WTC11 (cell line): ENCODE data around the gene MFAP1. TPM values are rescaled to one million over a fixed set of nuclear protein-coding genes. Genes with fewer than 3 reads are reported as not detected.
"Not testable (repeated sequence)": the region's sequence is repeated elsewhere in the genome, so short reads cannot be mapped to it uniquely, and the experiment has no call there.

Experiments
- ATAC-seq: fragments of 200-7000 bp; cut with Tn5 transposase; 2 replicates; pipeline ENCODE4 v1.10.0; 2021; ENCODE audit warnings: mild to moderate bottlenecking, moderate library complexity
- CTCF ChIA-PET: fragments of 300-600 bp; sonication (Branson Sonifier 250); formaldehyde crosslinking; loops from one replicate; lab custom pipeline; 2021; ENCODE audit warnings: antibody characterized with exemption; lab: Charles Lee
- POLR2A ChIA-PET: fragments of 350-600 bp; sonication (Branson Sonifier 250); formaldehyde crosslinking; loops from one replicate; lab custom pipeline; 2021; ENCODE audit warnings: antibody characterized with exemption; lab: Charles Lee
- DNase-seq: peaks from one replicate; pipeline ENCODE4 v3.0.0; 2021; ENCODE audit warnings: low spot score
- H3K27ac Mint-ChIP-seq: 2 replicates; pipeline ENCODE4 v1.8.0; 2021; ENCODE audit warnings: mixed read lengths
- H3K27me3 Mint-ChIP-seq: 2 replicates; pipeline ENCODE4 v1.8.0; 2021; ENCODE audit warnings: low read depth, mild to moderate bottlenecking, moderate library complexity, mixed read lengths
- H3K36me3 Mint-ChIP-seq: 2 replicates; pipeline ENCODE4 v1.8.0; 2021; ENCODE audit warnings: mixed read lengths
- H3K4me1 Mint-ChIP-seq: 2 replicates; pipeline ENCODE4 v1.8.0; 2022; ENCODE audit warnings: mixed read lengths
- H3K4me3 Mint-ChIP-seq: 2 replicates; pipeline ENCODE4 v1.8.0; 2021; ENCODE audit warnings: mild to moderate bottlenecking, moderate library complexity, mixed read lengths
- H3K9me3 Mint-ChIP-seq: 2 replicates; pipeline ENCODE4 v1.8.0; 2021; ENCODE audit warnings: mixed read lengths
- AR ChIP-seq: fragments of 250-450 bp; sonication (Bioruptor Pico); IDR thresholded peaks from 2 replicates; pipeline ENCODE4 v1.9.0; 2021; ENCODE audit warnings: mild to moderate bottlenecking
- CREB1 ChIP-seq: sonication (generic); formaldehyde crosslinking; IDR thresholded peaks from 2 replicates; pipeline ENCODE4 v1.8.0; 2023; ENCODE audit warnings: mild to moderate bottlenecking, missing genetic modification reagents
- ESRRA ChIP-seq: sonication (generic); formaldehyde crosslinking; IDR thresholded peaks from 2 replicates; pipeline ENCODE4 v1.8.1; 2022; ENCODE audit warnings: mild to moderate bottlenecking, missing genetic modification reagents, borderline replicate concordance
- FOXK1 ChIP-seq: sonication (generic); formaldehyde crosslinking; IDR thresholded peaks from 2 replicates; pipeline ENCODE4 v1.8.0; 2022; ENCODE audit warnings: mild to moderate bottlenecking, moderate library complexity, missing genetic modification reagents
- MAX ChIP-seq: sonication (generic); formaldehyde crosslinking; IDR thresholded peaks from 2 replicates; pipeline ENCODE4 v1.8.0; 2022; ENCODE audit warnings: mild to moderate bottlenecking, missing genetic modification reagents
- NFE2L1 ChIP-seq: sonication (generic); formaldehyde crosslinking; IDR thresholded peaks from 2 replicates; pipeline ENCODE4 v1.8.1; 2023; ENCODE audit warnings: missing genetic modification reagents
- PRDM15 ChIP-seq: sonication (generic); formaldehyde crosslinking; IDR thresholded peaks from 2 replicates; pipeline ENCODE4 v1.8.0; 2022; ENCODE audit warnings: missing genetic modification reagents
- RORB ChIP-seq: fragments of 250-450 bp; sonication (Bioruptor Pico); IDR thresholded peaks from 2 replicates; pipeline ENCODE4 v1.9.0; 2021; ENCODE audit warnings: mild to moderate bottlenecking
- USF1 ChIP-seq: sonication (generic); formaldehyde crosslinking; IDR thresholded peaks from 2 replicates; pipeline ENCODE4 v1.8.0; 2022; ENCODE audit warnings: mild to moderate bottlenecking, missing genetic modification reagents
- ZNF317 ChIP-seq: sonication (generic); formaldehyde crosslinking; IDR thresholded peaks from 2 replicates; pipeline ENCODE4 v1.8.1; 2023; ENCODE audit warnings: low read depth, mild to moderate bottlenecking, moderate library complexity, missing genetic modification reagents, borderline replicate concordance
- ZNF423 ChIP-seq: fragments of 250-450 bp; sonication (Bioruptor Pico); IDR thresholded peaks from 2 replicates; pipeline ENCODE4 v2.1.2; 2022; ENCODE audit warnings: mild to moderate bottlenecking, moderate library complexity
- ZNF425 ChIP-seq: fragments of 250-450 bp; sonication (Bioruptor Pico); conservative IDR thresholded peaks from 2 replicates; pipeline ENCODE4 v1.9.0; 2021; ENCODE audit warnings: mild to moderate bottlenecking
- total RNA-seq: library from RNA; stranded (reverse); gene quantifications from 3 replicates; pipeline ENCODE4 v1.2.3, GENCODE V29; 2021

Gene MFAP1
- total RNA-seq, 1 experiment from 2014 or later, result 32.4 TPM

- Mint-ChIP-seq H3K4me1 (no peaks in the 10 kb centered on the region), H3K27me3 (no peaks in the 10 kb centered on the region), H3K27ac (no peak overlapping the region), H3K36me3 (peaks cover 24% of the 10 kb centered on the region), H3K4me3 (no peak overlapping the region), H3K9me3 (no peaks in the 10 kb centered on the region)
- no peak for TF ChIP-seq MAX (CRISPR knock-in tag)
- TF ChIP-seq PRDM15, result no peak
- no peak for TF ChIP-seq ZNF425 (CRISPR knock-in tag)
- no peak for TF ChIP-seq NFE2L1
- no peak for TF ChIP-seq ZNF317 (CRISPR knock-in tag)
- TF ChIP-seq ZNF423, result no peak
- no peak for TF ChIP-seq AR
- no peak for TF ChIP-seq RORB (CRISPR knock-in tag)
- no peak for TF ChIP-seq CREB1 (CRISPR knock-in tag)
- TF ChIP-seq ESRRA (CRISPR knock-in tag), result no peak
- no peak for TF ChIP-seq USF1 (CRISPR knock-in tag)
- TF ChIP-seq FOXK1 (CRISPR knock-in tag), result no peak
- POLR2A ChIA-PET, result no interaction called here
- DNase-seq (no peak), ATAC-seq (no peak)
- CTCF ChIA-PET, result no interaction called here
These were observed 20.9 kb upstream of the MFAP1 start for GRCh38 chr15:43845421-43845820.

- POLR2A ChIA-PET, H3K9me3 Mint-ChIP-seq, CTCF ChIA-PET, DNase-seq, ATAC-seq, H3K27ac Mint-ChIP-seq, H3K27me3 Mint-ChIP-seq, H3K4me1 Mint-ChIP-seq, H3K4me3 Mint-ChIP-seq: not testable (repeated sequence)
- peaks cover 29% of the 10 kb centered on the region for H3K36me3 Mint-ChIP-seq
These were observed 8.0 kb upstream of the MFAP1 start for GRCh38 chr15:43832485-43832884.

- H3K27ac Mint-ChIP-seq, DNase-seq, POLR2A ChIA-PET, H3K4me3 Mint-ChIP-seq, H3K9me3 Mint-ChIP-seq, H3K27me3 Mint-ChIP-seq, H3K4me1 Mint-ChIP-seq, ATAC-seq: not testable (repeated sequence)
- CTCF ChIA-PET, result interaction anchor here (0.6 to 1.6 kb wide), 2 partner anchors 55 to 410 kb away, joined by 3 to 4 read pairs; partner anchors contain the start of gene ELL3
- H3K36me3 Mint-ChIP-seq, result peaks cover 26% of the 10 kb centered on the region
These were observed 7.1 kb upstream of the MFAP1 start for GRCh38 chr15:43831519-43832052.

GRCh38 chr15:43830691-43831275 is 6.3 kb upstream of the MFAP1 start:
- ATAC-seq, H3K4me1 Mint-ChIP-seq, POLR2A ChIA-PET, H3K27ac Mint-ChIP-seq, H3K9me3 Mint-ChIP-seq, DNase-seq, H3K4me3 Mint-ChIP-seq, H3K27me3 Mint-ChIP-seq: not testable (repeated sequence)
- CTCF ChIA-PET, result interaction anchor here (1.6 kb wide), 1 partner anchor 54 kb away, joined by 4 read pairs; the partner anchor contains the start of gene ELL3
- H3K36me3 Mint-ChIP-seq, result peaks cover 21% of the 10 kb centered on the region

- peaks cover 16% of the 10 kb centered on the region for H3K27me3 Mint-ChIP-seq
- POLR2A ChIA-PET, result interaction anchor here (0.5 kb wide), 1 partner anchor 14 kb away, joined by 7 read pairs; no protein-coding TSS in a partner anchor
- CTCF ChIA-PET, result interaction anchor here (1.6 kb wide), 1 partner anchor 53 kb away, joined by 4 read pairs; the partner anchor contains the start of gene ELL3
- H3K36me3 Mint-ChIP-seq, result peaks cover 18% of the 10 kb centered on the region
- H3K9me3 Mint-ChIP-seq, H3K4me1 Mint-ChIP-seq, ATAC-seq, DNase-seq, H3K4me3 Mint-ChIP-seq, H3K27ac Mint-ChIP-seq: not testable (repeated sequence)
These were observed 5.6 kb upstream of the MFAP1 start for GRCh38 chr15:43829951-43830540.
